Ascending aorta (tissue), 2 donors: ENCODE measurements around the gene SCYGR2. TPM values are rescaled to one million over a fixed set of nuclear protein-coding genes. Genes with fewer than 3 reads are reported as not detected.

Experiments
- DNase-seq, 2 donors: peaks; one replicate each; pipeline ENCODE4 v3.0.0-alpha.2; 2019; ENCODE audit warnings: low spot score in 2 of 2
- H3K27ac ChIP-seq, 2 donors: fragments of 200-600 bp; sonication (generic); one replicate each; pipeline ENCODE4 v1.5.1; 2016 to 2017; ENCODE audit warnings: mild to moderate bottlenecking in 1 of 2
- H3K27me3 ChIP-seq: fragments of 200-600 bp; sonication (generic); one replicate; pipeline ENCODE4 v1.5.1; 2017
- H3K36me3 ChIP-seq, 2 donors: fragments of 200-600 bp; sonication (generic); one replicate each; pipeline ENCODE4 v1.5.1; 2016
- H3K4me1 ChIP-seq, 2 donors: fragments of 200-600 bp; sonication (generic); one replicate each; pipeline ENCODE4 v1.5.1; 2016 to 2017; ENCODE audit warnings: mild to moderate bottlenecking in 1 of 2
- H3K4me3 ChIP-seq, 2 donors: fragments of 200-600 bp; sonication (generic); one replicate each; pipeline ENCODE4 v1.5.1; 2016 to 2017; ENCODE audit warnings: mild to moderate bottlenecking in 1 of 2
- H3K9me3 ChIP-seq, 2 donors: fragments of 200-600 bp; sonication (generic); one replicate each; pipeline ENCODE4 v1.5.1; 2016
- intact Hi-C: fragments of 100-400 bp; cut with DNase I; formaldehyde crosslinking; loops from one replicate; pipeline ENCODE4 v1.15.1; 2023
- total RNA-seq: library from RNA; depleted of rRNA; stranded (reverse); fragments of >200 nt; gene quantifications from one replicate; pipeline ENCODE4 v1.1.0, GENCODE V29; 2016
- TF ChIP-seq, protein P1 (sequence below), 3 experiments: fragments of 200-600 bp in 2 of 3; fragments of 450-650 bp in 1 of 3; sonication (generic) in 2 of 3; IDR thresholded peaks; one replicate each; pipeline ENCODE4 v1.5.1; 2016 to 2019; ENCODE audit warnings: antibody characterized with exemption in 3 of 3, mild to moderate bottlenecking in 1 of 3, moderate library complexity in 1 of 3

Gene SCYGR2
- total RNA-seq, 1 donor from 2014 or later, result not detected

DNA sequence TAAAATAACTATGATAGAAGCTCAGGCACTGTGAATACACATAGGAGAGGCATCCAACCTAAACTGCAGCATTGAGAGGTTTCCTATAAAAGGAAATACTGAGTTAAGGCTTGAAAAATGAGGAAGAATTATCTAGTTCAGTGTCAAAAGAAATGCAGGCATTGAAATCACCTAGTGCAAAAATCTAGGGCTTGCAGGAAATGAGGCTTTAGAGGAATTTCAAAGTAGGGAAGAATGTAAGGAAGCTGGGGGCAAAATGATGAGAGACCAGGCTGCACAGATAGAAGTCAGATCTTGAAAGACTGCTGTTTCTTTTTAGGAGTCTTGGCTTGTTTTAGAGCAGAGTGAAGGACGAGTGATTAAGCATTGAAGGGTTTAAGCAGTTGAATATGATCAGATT, 28.1 kb upstream of the SCYGR2 start:
- H3K27me3 ChIP-seq, result no peaks in the 10 kb centered on the region
- no peak overlapping the region for H3K4me3 ChIP-seq
- H3K9me3 ChIP-seq, result no peaks in the 10 kb centered on the region
- DNase-seq, result no peak
- TF ChIP-seq, protein P1, sequence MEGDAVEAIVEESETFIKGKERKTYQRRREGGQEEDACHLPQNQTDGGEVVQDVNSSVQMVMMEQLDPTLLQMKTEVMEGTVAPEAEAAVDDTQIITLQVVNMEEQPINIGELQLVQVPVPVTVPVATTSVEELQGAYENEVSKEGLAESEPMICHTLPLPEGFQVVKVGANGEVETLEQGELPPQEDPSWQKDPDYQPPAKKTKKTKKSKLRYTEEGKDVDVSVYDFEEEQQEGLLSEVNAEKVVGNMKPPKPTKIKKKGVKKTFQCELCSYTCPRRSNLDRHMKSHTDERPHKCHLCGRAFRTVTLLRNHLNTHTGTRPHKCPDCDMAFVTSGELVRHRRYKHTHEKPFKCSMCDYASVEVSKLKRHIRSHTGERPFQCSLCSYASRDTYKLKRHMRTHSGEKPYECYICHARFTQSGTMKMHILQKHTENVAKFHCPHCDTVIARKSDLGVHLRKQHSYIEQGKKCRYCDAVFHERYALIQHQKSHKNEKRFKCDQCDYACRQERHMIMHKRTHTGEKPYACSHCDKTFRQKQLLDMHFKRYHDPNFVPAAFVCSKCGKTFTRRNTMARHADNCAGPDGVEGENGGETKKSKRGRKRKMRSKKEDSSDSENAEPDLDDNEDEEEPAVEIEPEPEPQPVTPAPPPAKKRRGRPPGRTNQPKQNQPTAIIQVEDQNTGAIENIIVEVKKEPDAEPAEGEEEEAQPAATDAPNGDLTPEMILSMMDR (IDR thresholded peaks at IDR 0.05), result no peak
- H3K27ac ChIP-seq, result no peak overlapping the region
- intact Hi-C loops, result no loop called here
- H3K36me3 ChIP-seq, result no peaks in the 10 kb centered on the region
- no peaks in the 10 kb centered on the region for H3K4me1 ChIP-seq

- no peak for DNase-seq
- intact Hi-C loops, result no loop called here
- Histone ChIP-seq H3K27me3 (no peaks in the 10 kb centered on the region), H3K4me1 (no peaks in the 10 kb centered on the region), H3K9me3 (no peaks in the 10 kb centered on the region), H3K4me3 (no peak overlapping the region), H3K36me3 (no peaks in the 10 kb centered on the region), H3K27ac (no peak overlapping the region)
- TF ChIP-seq, protein P1 (IDR thresholded peaks at IDR 0.05), result no peak
These were observed 22.6 kb upstream of the SCYGR2 start for GRCh38 chr2:227576110-227576509.

- Histone ChIP-seq H3K4me3 (no peak overlapping the region), H3K9me3 (no peaks in the 10 kb centered on the region), H3K4me1 (no peaks in the 10 kb centered on the region), H3K27me3 (no peaks in the 10 kb centered on the region), H3K27ac (no peak overlapping the region), H3K36me3 (no peaks in the 10 kb centered on the region)
- no peak for DNase-seq
- intact Hi-C loops, result no loop called here
- TF ChIP-seq, protein P1 (IDR thresholded peaks at IDR 0.05), result no peak
These were observed 21.9 kb upstream of the SCYGR2 start for GRCh38 chr2:227576812-227577211.

GRCh38 chr2:227577555-227577954, 21.1 kb upstream of the SCYGR2 start:
- intact Hi-C loops, result no loop called here
- Histone ChIP-seq H3K36me3 (no peaks in the 10 kb centered on the region), H3K27me3 (no peaks in the 10 kb centered on the region), H3K4me1 (no peaks in the 10 kb centered on the region), H3K9me3 (peaks cover 0 to 4% of the 10 kb centered on the region in 2 donors), H3K27ac (no peak overlapping the region), H3K4me3 (no peak overlapping the region)
- no peak for DNase-seq
- TF ChIP-seq, protein P1 (IDR thresholded peaks at IDR 0.05), result no peak

- TF ChIP-seq, protein P1 (IDR thresholded peaks at IDR 0.05), result no peak
- Histone ChIP-seq H3K9me3 (peaks cover 0 to 11% of the 10 kb centered on the region in 2 donors), H3K4me1 (no peaks in the 10 kb centered on the region), H3K27me3 (no peaks in the 10 kb centered on the region), H3K4me3 (no peak overlapping the region), H3K27ac (no peak overlapping the region), H3K36me3 (no peaks in the 10 kb centered on the region)
- intact Hi-C loops, result no loop called here
- no peak for DNase-seq
These were observed 20.1 kb upstream of the SCYGR2 start for GRCh38 chr2:227578642-227579041.

- Histone ChIP-seq H3K4me3 (no peak overlapping the region), H3K4me1 (no peaks in the 10 kb centered on the region), H3K27me3 (no peaks in the 10 kb centered on the region), H3K27ac (no peak overlapping the region), H3K9me3 (peaks cover 0 to 11% of the 10 kb centered on the region in 2 donors), H3K36me3 (no peaks in the 10 kb centered on the region)
- intact Hi-C loops, result no loop called here
- TF ChIP-seq, protein P1 (IDR thresholded peaks at IDR 0.05), result no peak
- no peak for DNase-seq
These were observed 18.9 kb upstream of the SCYGR2 start for GRCh38 chr2:227579791-227580190.
